ENCODE results near the gene EPB42.

EPB42 gene

GRCh38 chr15:43239732-43240491, 19.1 kb upstream of the EPB42 start:
- no peaks in the 10 kb centered on the region for H3K79me2 ChIP-seq
- H3K27ac ChIP-seq = no peak overlapping the region
- no peak overlapping the region for H3K4me3 ChIP-seq (ENCODE audit: low read depth, low read length)
- H3K9ac ChIP-seq = no peak overlapping the region
- H3K9me3 ChIP-seq (ENCODE audit: control insufficient read depth, low read length) = no peaks in the 10 kb centered on the region
- H3K4me1 ChIP-seq = no peaks in the 10 kb centered on the region
- H2AFZ ChIP-seq = no peak overlapping the region
- no peak for TF ChIP-seq CTCF (IDR thresholded peaks at IDR 0.05)
- H3K4me2 ChIP-seq (ENCODE audit: low read length) = no peak overlapping the region
- no peaks in the 10 kb centered on the region for H3K36me3 ChIP-seq (ENCODE audit: control insufficient read depth, insufficient read depth, low read length)
- H3K27me3 ChIP-seq (ENCODE audit: control insufficient read depth, insufficient read depth, low read length) = no peaks in the 10 kb centered on the region

GRCh38 chr15:43238671-43239131, 17.9 kb upstream of the EPB42 start:
- no peak overlapping the region for H3K4me3 ChIP-seq (ENCODE audit: low read depth, low read length)
- H3K9ac ChIP-seq = no peak overlapping the region
- no peak overlapping the region for H3K27ac ChIP-seq
- H3K9me3 ChIP-seq (ENCODE audit: control insufficient read depth, low read length) = no peaks in the 10 kb centered on the region
- H3K36me3 ChIP-seq (ENCODE audit: control insufficient read depth, insufficient read depth, low read length) = no peaks in the 10 kb centered on the region
- TF ChIP-seq CTCF (IDR thresholded peaks at IDR 0.05) = no peak
- H3K27me3 ChIP-seq (ENCODE audit: control insufficient read depth, insufficient read depth, low read length) = no peaks in the 10 kb centered on the region
- no peak overlapping the region for H3K4me2 ChIP-seq (ENCODE audit: low read length)
- no peaks in the 10 kb centered on the region for H3K4me1 ChIP-seq
- no peaks in the 10 kb centered on the region for H3K79me2 ChIP-seq
- H2AFZ ChIP-seq = no peak overlapping the region

- H3K9ac ChIP-seq = no peak overlapping the region
- H3K27me3 ChIP-seq (ENCODE audit: control insufficient read depth, insufficient read depth, low read length) = no peaks in the 10 kb centered on the region
- no peaks in the 10 kb centered on the region for H3K36me3 ChIP-seq (ENCODE audit: control insufficient read depth, insufficient read depth, low read length)
- no peaks in the 10 kb centered on the region for H3K9me3 ChIP-seq (ENCODE audit: control insufficient read depth, low read length)
- H3K4me3 ChIP-seq (ENCODE audit: low read depth, low read length) = no peak overlapping the region
- H2AFZ ChIP-seq = no peak overlapping the region
- H3K79me2 ChIP-seq = no peaks in the 10 kb centered on the region
- TF ChIP-seq CTCF (IDR thresholded peaks at IDR 0.05) = no peak
- no peak overlapping the region for H3K27ac ChIP-seq
- H3K4me1 ChIP-seq = no peaks in the 10 kb centered on the region
- no peak overlapping the region for H3K4me2 ChIP-seq (ENCODE audit: low read length)
These were observed 17.1 kb upstream of the EPB42 start for GRCh38 chr15:43237842-43238470.

GRCh38 chr15:43235536-43235935, 14.7 kb upstream of the EPB42 start:
- H3K79me2 ChIP-seq = no peaks in the 10 kb centered on the region
- TF ChIP-seq CTCF (IDR thresholded peaks at IDR 0.05) = no peak
- no peaks in the 10 kb centered on the region for H3K27me3 ChIP-seq (ENCODE audit: control insufficient read depth, insufficient read depth, low read length)
- no peak overlapping the region for H3K4me2 ChIP-seq (ENCODE audit: low read length)
- no peaks in the 10 kb centered on the region for H3K9me3 ChIP-seq (ENCODE audit: control insufficient read depth, low read length)
- no peak overlapping the region for H3K4me3 ChIP-seq (ENCODE audit: low read depth, low read length)
- no peaks in the 10 kb centered on the region for H3K36me3 ChIP-seq (ENCODE audit: control insufficient read depth, insufficient read depth, low read length)
- H3K9ac ChIP-seq = no peak overlapping the region
- H3K4me1 ChIP-seq = no peaks in the 10 kb centered on the region
- H2AFZ ChIP-seq = no peak overlapping the region
- H3K27ac ChIP-seq = no peak overlapping the region

Measured in parathyroid adenoma (tissue), 2 donors.